ENCODE results near the gene WNK2. TPM values are rescaled to one million over a fixed set of nuclear protein-coding genes. Genes with fewer than 3 reads are reported as not detected.

The WNK2 gene
- total RNA-seq, 1 donor from 2014 or later = 1.0 TPM

- H3K4me3 ChIP-seq (ENCODE audit: low read depth, low read length) = no peak overlapping the region
- no peak for TF ChIP-seq CTCF (conservative IDR thresholded peaks at IDR 0.05; ENCODE audit: low read depth, low read length)
- no peak for DNase-seq (ENCODE audit: low read depth)
These were observed 13.7 kb downstream of the WNK2 start for GRCh38 chr9:93197670-93198069.

- DNase-seq (ENCODE audit: low read depth) = no peak
- TF ChIP-seq CTCF (conservative IDR thresholded peaks at IDR 0.05; ENCODE audit: low read depth, low read length) = no peak
These were observed 14.3 kb downstream of the WNK2 start for GRCh38 chr9:93198117-93198837.

GRCh38 chr9:93198838-93199625, 15.1 kb downstream of the WNK2 start:
- no peak overlapping the region for H3K4me3 ChIP-seq (ENCODE audit: low read depth, low read length)
- no peak for TF ChIP-seq CTCF (conservative IDR thresholded peaks at IDR 0.05; ENCODE audit: low read depth, low read length)
- DNase-seq (ENCODE audit: low read depth) = no peak

More at GRCh38 chr9:93198117-93198837, 14.3 kb downstream of the WNK2 start:
- no peak overlapping the region for H3K4me3 ChIP-seq (ENCODE audit: low read depth, low read length)

- no peak overlapping the region for H3K4me3 ChIP-seq (ENCODE audit: low read depth, low read length)
- DNase-seq (ENCODE audit: low read depth) = no peak
- no peak for TF ChIP-seq CTCF (conservative IDR thresholded peaks at IDR 0.05; ENCODE audit: low read depth, low read length)
These were observed 16.5 kb downstream of the WNK2 start for GRCh38 chr9:93200449-93200742.

GRCh38 chr9:93200989-93201334, 17.0 kb downstream of the WNK2 start:
- DNase-seq (ENCODE audit: low read depth) = no peak
- H3K4me3 ChIP-seq (ENCODE audit: low read depth, low read length) = no peak overlapping the region

GRCh38 chr9:93203026-93203717, 19.2 kb downstream of the WNK2 start:
- TF ChIP-seq CTCF (conservative IDR thresholded peaks at IDR 0.05; ENCODE audit: low read depth, low read length) = no peak
- H3K4me3 ChIP-seq (ENCODE audit: low read depth, low read length) = no peak overlapping the region
- DNase-seq (ENCODE audit: low read depth) = no peak

More at GRCh38 chr9:93200989-93201334, 17.0 kb downstream of the WNK2 start:
- TF ChIP-seq CTCF (conservative IDR thresholded peaks at IDR 0.05; ENCODE audit: low read depth, low read length) = no peak
